ENCODE measurements around the gene CCDC12. TPM values are rescaled to one million over a fixed set of nuclear protein-coding genes. Genes with fewer than 3 reads are reported as not detected.

CCDC12 gene
- total RNA-seq, 4 donors from 2014 or later, result 14.3 to 52.2 (median 42.0) TPM

DNA sequence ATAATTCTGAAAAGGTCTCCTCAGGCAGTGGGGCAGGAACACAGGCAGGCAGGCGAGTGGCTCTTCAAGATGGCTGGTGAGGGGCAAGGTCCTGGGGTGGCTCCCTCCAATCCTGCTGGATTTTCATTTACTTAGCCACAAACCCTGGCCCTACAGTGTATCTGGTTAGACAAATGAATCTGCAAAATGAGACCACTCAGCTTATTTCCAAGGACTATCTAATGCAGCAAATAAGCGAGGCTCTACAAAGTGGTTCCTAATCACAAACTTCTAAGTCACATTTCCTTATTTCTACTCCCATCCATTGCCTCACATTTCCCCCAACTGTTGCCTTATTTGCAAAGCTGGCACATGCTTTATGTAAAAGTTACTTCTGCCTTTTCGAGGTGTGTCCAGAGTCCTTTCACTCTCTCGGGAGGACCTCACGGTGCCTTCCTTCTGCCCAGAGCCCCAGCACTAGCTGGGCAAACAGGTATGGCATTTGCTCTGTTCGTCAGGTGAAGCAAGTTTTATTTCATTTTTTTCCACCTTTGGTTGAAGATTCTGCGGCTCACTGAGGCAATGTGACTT lies 40.5 kb downstream of the CCDC12 start:
- Histone ChIP-seq H3K27me3 (no peaks in the 10 kb centered on the region), H3K4me3 (no peak overlapping the region), H3K9me3 (no peaks in the 10 kb centered on the region), H3K27ac (peak overlapping the region; percentile 56 to 90 (median 84)), H3K4me1 (peaks cover 19 to 95% (median 56%) of the 10 kb centered on the region in 3 donors), H3K36me3 (peaks cover 0 to 23% of the 10 kb centered on the region in 2 donors)
- ATAC-seq, result no peak
- TF ChIP-seq POLR2AphosphoS5 (IDR thresholded peaks at IDR 0.05) (no peak), EP300 (IDR thresholded peaks at IDR 0.05) (no peak), POLR2A (IDR thresholded peaks at IDR 0.05) (no peak)
- TF ChIP-seq, protein P1, sequence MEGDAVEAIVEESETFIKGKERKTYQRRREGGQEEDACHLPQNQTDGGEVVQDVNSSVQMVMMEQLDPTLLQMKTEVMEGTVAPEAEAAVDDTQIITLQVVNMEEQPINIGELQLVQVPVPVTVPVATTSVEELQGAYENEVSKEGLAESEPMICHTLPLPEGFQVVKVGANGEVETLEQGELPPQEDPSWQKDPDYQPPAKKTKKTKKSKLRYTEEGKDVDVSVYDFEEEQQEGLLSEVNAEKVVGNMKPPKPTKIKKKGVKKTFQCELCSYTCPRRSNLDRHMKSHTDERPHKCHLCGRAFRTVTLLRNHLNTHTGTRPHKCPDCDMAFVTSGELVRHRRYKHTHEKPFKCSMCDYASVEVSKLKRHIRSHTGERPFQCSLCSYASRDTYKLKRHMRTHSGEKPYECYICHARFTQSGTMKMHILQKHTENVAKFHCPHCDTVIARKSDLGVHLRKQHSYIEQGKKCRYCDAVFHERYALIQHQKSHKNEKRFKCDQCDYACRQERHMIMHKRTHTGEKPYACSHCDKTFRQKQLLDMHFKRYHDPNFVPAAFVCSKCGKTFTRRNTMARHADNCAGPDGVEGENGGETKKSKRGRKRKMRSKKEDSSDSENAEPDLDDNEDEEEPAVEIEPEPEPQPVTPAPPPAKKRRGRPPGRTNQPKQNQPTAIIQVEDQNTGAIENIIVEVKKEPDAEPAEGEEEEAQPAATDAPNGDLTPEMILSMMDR (IDR thresholded peaks at IDR 0.05), result no peak
- 60 to 80% methylated on average over 6 of the region's 7 CpGs for WGBS, 2 donors (ENCODE audit: low coverage in 1 of 2)

DNA sequence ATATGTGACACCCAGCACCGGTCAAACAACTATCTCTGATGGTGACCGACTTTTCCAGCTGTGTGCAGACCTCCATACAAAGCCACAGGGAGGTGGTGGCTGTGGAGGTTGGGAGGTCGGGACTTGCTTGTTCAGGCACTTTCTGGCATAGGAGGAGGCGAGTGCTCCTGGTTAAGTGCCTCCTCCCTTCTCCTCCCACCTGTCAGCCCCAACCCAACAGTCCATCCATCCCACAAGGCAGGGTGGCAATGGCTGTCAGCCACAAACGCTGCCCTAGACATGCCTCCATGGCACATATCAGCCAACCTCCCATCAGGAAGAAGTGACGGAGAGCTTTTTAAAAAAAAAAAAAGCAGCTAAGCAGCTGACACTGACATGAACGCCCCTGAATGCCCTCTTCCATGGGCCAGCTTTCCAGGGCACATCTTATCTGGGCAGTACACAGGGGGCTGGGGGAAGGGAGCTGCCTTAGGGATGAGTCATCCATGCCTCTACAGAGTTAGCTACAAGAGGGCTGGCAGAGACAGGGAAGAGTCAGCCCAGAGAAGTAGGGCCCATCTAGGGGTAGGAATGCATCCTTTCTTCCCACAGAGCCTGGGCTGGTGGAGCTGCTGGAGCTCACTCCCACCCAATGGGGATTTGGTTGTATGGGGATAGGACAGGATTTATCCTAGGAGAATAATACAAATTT lies 41.2 kb downstream of the CCDC12 start:
- 20 to 40% methylated on average over 1 of the region's 7 CpGs for WGBS, 2 donors (ENCODE audit: low coverage in 1 of 2)
- H3K9me3 ChIP-seq, result no peaks in the 10 kb centered on the region
- no peak overlapping the region for H3K4me3 ChIP-seq
- peaks cover 0 to 15% of the 10 kb centered on the region in 2 donors for H3K36me3 ChIP-seq
- peaks cover 26 to 100% (median 64%) of the 10 kb centered on the region in 3 donors for H3K4me1 ChIP-seq
- ATAC-seq, result peak; percentile 94
- H3K27me3 ChIP-seq, result no peaks in the 10 kb centered on the region
- peak overlapping the region; percentile 56 to 90 (median 84) for H3K27ac ChIP-seq
- TF ChIP-seq EP300 (IDR thresholded peaks at IDR 0.05) (no peak), POLR2A (IDR thresholded peaks at IDR 0.05) (no peak), POLR2AphosphoS5 (IDR thresholded peaks at IDR 0.05) (peak; percentile 92)
- TF ChIP-seq, protein P1 (IDR thresholded peaks at IDR 0.05), result peak in 3 of 4 experiments; percentile 75 to 82 (median 79)

DNA sequence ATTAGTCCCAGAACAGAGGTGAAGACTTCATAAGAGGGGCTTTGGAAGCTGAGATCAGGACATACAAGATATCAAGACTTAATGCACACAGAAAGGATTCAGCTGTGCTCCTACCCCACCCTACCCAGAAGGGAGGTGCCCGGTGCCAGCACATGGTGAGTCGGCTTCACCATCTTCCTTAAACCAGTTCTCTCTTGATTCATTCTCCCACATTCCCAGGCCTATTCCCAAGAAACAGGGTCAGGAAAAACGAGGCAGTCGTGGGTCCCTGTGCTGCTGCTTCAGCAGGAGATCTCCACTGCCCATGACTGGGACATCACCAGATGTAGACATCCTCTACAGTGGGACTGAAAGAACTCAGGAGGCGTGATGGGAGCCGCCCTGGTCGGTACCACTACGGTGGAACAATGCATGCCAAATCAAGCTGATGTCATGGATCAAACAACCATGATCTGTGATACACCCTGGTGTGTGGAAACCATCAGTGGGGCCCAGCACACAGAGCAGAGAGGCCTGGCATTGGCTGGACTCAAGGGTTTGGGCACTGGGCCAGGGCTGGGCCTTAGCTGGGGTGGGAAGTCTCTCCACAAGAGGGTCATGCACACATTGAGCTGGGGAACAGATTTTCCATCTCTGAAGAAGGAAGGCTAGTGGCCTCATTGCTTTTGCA lies 41.9 kb downstream of the CCDC12 start:
- Histone ChIP-seq H3K27ac (peak overlapping the region; percentile 54 to 90 (median 84)), H3K27me3 (no peaks in the 10 kb centered on the region), H3K4me1 (peaks cover 30 to 100% (median 69%) of the 10 kb centered on the region in 3 donors), H3K9me3 (no peaks in the 10 kb centered on the region), H3K4me3 (no peak overlapping the region), H3K36me3 (peaks cover 0 to 8% of the 10 kb centered on the region in 2 donors)
- WGBS, 2 donors (ENCODE audit: low coverage in 1 of 2), result 54 to 58% methylated on average over 2 to 4 of the region's 8 CpGs
- TF ChIP-seq, protein P1 (IDR thresholded peaks at IDR 0.05), result no peak
- TF ChIP-seq POLR2AphosphoS5 (IDR thresholded peaks at IDR 0.05), result no peak
- TF ChIP-seq POLR2A (IDR thresholded peaks at IDR 0.05), result no peak
- no peak for TF ChIP-seq EP300 (IDR thresholded peaks at IDR 0.05)
- no peak for ATAC-seq

GRCh38 chr3:46934072-46934471 lies 42.5 kb downstream of the CCDC12 start:
- H3K9me3 ChIP-seq, result no peaks in the 10 kb centered on the region
- WGBS, 2 donors (ENCODE audit: low coverage in 1 of 2), result 46% methylated on average over 2 of the region's 2 CpGs; no CpG with 5 or more reads in 1 of the 2 donors
- no peak overlapping the region for H3K4me3 ChIP-seq
- peaks cover 30 to 100% (median 75%) of the 10 kb centered on the region in 3 donors for H3K4me1 ChIP-seq
- TF ChIP-seq POLR2AphosphoS5 (IDR thresholded peaks at IDR 0.05), result no peak
- TF ChIP-seq POLR2A (IDR thresholded peaks at IDR 0.05), result no peak
- no peak for TF ChIP-seq EP300 (IDR thresholded peaks at IDR 0.05)
- TF ChIP-seq, protein P1 (IDR thresholded peaks at IDR 0.05), result no peak
- H3K36me3 ChIP-seq, result peaks cover 0 to 3% of the 10 kb centered on the region in 2 donors
- peak overlapping the region; percentile 54 to 90 (median 84) for H3K27ac ChIP-seq
- no peaks in the 10 kb centered on the region for H3K27me3 ChIP-seq
- no peak for ATAC-seq

Measured in gastroesophageal sphincter (tissue), 4 donors.